H54 (cell line): Measurements from ENCODE around the gene BAD.
"Not testable (repeated sequence)": the region's sequence is repeated elsewhere in the genome, so short reads cannot be mapped to it uniquely, and the experiment has no call there.

Experiments
- DNase-seq: peaks from one replicate; pipeline ENCODE4 v3.0.0; 2011; ENCODE audit warnings: low spot score, mixed read lengths; ENCODE audit not compliant: insufficient read length
- FAIRE-seq: peaks from 3 replicates; lab custom pipeline; 2011; peaks lifted over from hg19 to GRCh38; lab: Jason Lieb, UNC
- POLR2A ChIP-seq: IDR thresholded peaks from 2 replicates; pipeline ENCODE4 v1.6.1; 2011; ENCODE audit warnings: low read depth, mild to moderate bottlenecking, low read length

The BAD gene

GRCh38 chr11:64318766-64319761 lies 34.6 kb upstream of the BAD start:
- FAIRE-seq (no peak), DNase-seq (no peak)
- no peak for TF ChIP-seq POLR2A

GRCh38 chr11:64317961-64318765 lies 33.7 kb upstream of the BAD start, which contains the start of gene PRDX5:
Gene PRDX5, plus strand, starts transcription at chr11:64318121. Its CDS starts 95 bp downstream, at chr11:64318216.
- DNase-seq = peak; percentile 86
- TF ChIP-seq POLR2A = peak; percentile 88
- FAIRE-seq = no peak

GRCh38 chr11:64317325-64317960 lies 33.0 kb upstream of the BAD start, which contains the start of gene TRMT112:
Gene TRMT112, minus strand, starts transcription at chr11:64317559. Its CDS starts 33 bp downstream, at chr11:64317526.
- DNase-seq (peak; percentile 92), FAIRE-seq (peak; percentile 75)
- TF ChIP-seq POLR2A = peak; percentile 68

DNA sequence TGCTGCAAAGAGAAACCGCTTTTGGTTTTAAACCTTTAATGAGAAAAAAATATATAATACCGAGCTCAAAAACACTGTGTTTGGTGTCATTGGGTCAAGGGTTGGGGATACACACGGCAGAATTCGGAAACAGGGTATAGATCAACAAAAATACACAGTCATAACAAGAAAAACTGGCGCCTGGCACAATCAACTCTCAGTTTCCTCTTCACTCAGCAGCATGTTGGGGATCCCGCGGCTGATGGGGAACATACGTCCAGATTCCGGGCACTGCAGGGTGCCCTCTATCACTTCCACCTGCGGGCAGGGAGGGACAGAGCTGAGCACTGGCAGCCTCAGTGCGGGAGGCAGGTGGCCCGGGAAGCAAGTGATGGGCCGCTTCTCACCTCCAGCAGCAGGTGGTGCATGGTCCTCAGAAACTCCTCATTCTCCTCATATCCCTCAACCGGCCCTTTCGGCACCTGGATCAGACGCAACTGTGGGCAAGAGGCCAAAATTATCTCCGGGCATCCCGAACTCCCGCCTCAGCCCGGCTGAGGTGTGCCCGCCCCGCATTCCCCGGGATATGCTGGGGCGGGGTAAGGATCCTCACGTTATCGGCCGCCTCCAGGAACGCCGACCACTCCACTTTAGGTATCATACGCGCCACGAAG lies 32.3 kb upstream of the BAD start:
- FAIRE-seq (no peak), DNase-seq (no peak)
- TF ChIP-seq POLR2A = no peak

GRCh38 chr11:64315667-64316526 lies 31.4 kb upstream of the BAD start:
- not testable (repeated sequence) for FAIRE-seq, DNase-seq

- no peak for TF ChIP-seq POLR2A
- FAIRE-seq = no peak
- DNase-seq = no peak
Observed at GRCh38 chr11:64314805-64315561, 30.5 kb upstream of the BAD start.

DNA sequence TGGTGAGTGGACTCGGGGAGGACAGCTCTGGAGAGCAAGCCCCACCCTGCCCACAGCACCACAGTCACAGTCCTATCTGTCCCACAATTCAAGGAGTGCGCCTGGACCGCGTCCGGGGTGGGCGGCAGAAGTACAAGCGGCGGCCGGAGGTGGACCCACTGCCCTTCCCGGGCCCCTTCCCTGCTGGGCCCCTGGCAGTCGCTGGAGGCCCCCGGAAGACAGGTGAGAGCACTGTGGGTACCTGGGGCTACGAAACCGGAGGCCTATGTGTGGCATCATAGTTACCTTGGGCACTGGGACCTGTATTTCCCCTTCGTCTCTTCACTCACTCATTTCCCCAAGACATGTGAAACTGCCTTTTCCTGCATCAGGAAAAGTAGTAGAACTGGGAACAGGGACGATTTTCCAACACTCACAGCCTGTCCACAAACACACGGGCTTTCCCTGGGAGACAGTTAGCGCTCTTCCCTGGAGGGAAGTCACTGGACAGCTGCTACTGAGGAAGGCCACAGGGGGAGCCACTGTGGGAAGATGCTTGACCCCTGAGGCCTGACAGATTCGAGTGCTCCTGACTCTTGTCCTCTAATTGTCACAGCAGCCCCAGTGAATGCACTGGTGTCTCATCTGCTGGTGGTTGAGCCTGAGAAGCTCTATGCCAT lies 29.8 kb upstream of the BAD start:
- DNase-seq (no peak), FAIRE-seq (no peak)
- TF ChIP-seq POLR2A = no peak

DNA sequence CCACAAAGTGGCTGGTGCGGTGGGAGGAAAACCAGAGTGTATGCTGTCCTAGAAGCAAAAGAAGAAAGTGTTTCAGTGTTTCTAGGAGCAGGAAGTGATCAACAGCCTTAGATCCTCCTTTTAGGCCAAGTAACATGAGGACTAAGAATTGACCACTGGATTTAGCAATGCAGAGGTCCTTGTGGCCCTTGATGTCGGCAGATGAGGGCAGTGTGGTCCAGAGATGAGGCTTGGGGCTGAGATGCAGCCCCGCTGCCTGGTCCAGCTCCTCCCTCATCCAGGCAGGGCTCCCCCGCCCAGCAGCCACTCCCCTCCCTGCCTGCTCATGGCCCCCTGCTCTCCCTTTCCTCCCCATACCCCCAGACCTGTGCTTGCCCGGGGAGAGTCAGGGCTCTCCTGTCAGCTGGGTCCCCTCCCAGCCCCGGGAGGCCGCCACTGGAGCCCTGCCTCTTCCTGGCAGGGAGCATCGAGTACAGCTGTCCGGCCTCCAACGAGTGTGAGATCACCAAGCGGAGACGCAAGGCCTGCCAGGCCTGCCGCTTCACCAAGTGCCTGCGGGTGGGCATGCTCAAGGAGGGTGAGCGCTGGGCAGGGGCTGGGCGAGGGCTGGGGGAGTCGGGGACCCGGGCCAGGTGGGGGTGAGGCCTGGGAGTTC lies 29.2 kb upstream of the BAD start:
- no peak for TF ChIP-seq POLR2A
- FAIRE-seq (no peak), DNase-seq (no peak)

GRCh38 chr11:64312947-64313346 lies 28.5 kb upstream of the BAD start:
- no peak for FAIRE-seq
- TF ChIP-seq POLR2A = no peak
- DNase-seq = no peak

- FAIRE-seq, DNase-seq: not testable (repeated sequence)
Observed at GRCh38 chr11:64307795-64308194, 23.3 kb upstream of the BAD start.
